ENCODE results near the gene DOCK1.
"Not testable (repeated sequence)": the region's sequence is repeated elsewhere in the genome, so short reads cannot be mapped to it uniquely, and the experiment has no call there.

Gene DOCK1

GRCh38 chr10:127307338-127307737 is 402.1 kb downstream of the DOCK1 start:
- H3K4me1 ChIP-seq (ENCODE audit: insufficient read depth, poor library complexity, severe bottlenecking), result no peaks in the 10 kb centered on the region
- no peak for DNase-seq (ENCODE audit: low spot score)
- H3K36me3 ChIP-seq (ENCODE audit: low read depth), result no peaks in the 10 kb centered on the region
- TF ChIP-seq, protein P1, sequence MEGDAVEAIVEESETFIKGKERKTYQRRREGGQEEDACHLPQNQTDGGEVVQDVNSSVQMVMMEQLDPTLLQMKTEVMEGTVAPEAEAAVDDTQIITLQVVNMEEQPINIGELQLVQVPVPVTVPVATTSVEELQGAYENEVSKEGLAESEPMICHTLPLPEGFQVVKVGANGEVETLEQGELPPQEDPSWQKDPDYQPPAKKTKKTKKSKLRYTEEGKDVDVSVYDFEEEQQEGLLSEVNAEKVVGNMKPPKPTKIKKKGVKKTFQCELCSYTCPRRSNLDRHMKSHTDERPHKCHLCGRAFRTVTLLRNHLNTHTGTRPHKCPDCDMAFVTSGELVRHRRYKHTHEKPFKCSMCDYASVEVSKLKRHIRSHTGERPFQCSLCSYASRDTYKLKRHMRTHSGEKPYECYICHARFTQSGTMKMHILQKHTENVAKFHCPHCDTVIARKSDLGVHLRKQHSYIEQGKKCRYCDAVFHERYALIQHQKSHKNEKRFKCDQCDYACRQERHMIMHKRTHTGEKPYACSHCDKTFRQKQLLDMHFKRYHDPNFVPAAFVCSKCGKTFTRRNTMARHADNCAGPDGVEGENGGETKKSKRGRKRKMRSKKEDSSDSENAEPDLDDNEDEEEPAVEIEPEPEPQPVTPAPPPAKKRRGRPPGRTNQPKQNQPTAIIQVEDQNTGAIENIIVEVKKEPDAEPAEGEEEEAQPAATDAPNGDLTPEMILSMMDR (IDR thresholded peaks at IDR 0.05; ENCODE audit: poor library complexity, severe bottlenecking), result no peak
- H3K4me3 ChIP-seq (ENCODE audit: severe bottlenecking), result no peak overlapping the region
- H3K9me3 ChIP-seq (ENCODE audit: severe bottlenecking), result no peaks in the 10 kb centered on the region
- ATAC-seq (ENCODE audit: low read depth), result no peak
- no peak overlapping the region for H3K27ac ChIP-seq (ENCODE audit: poor library complexity, severe bottlenecking)
- H3K27me3 ChIP-seq (ENCODE audit: insufficient read depth, poor library complexity, severe bottlenecking), result no peaks in the 10 kb centered on the region

GRCh38 chr10:127308031-127308430 is 402.8 kb downstream of the DOCK1 start:
- DNase-seq (ENCODE audit: low spot score), result no peak
- TF ChIP-seq, protein P1 (IDR thresholded peaks at IDR 0.05; ENCODE audit: poor library complexity, severe bottlenecking), result no peak
- Histone ChIP-seq H3K4me3 (ENCODE audit: severe bottlenecking) (no peak overlapping the region), H3K36me3 (ENCODE audit: low read depth) (no peaks in the 10 kb centered on the region), H3K27ac (ENCODE audit: poor library complexity, severe bottlenecking) (no peak overlapping the region), H3K27me3 (ENCODE audit: insufficient read depth, poor library complexity, severe bottlenecking) (no peaks in the 10 kb centered on the region), H3K4me1 (ENCODE audit: insufficient read depth, poor library complexity, severe bottlenecking) (no peaks in the 10 kb centered on the region), H3K9me3 (ENCODE audit: severe bottlenecking) (no peaks in the 10 kb centered on the region)
- ATAC-seq (ENCODE audit: low read depth), result no peak

DNA sequence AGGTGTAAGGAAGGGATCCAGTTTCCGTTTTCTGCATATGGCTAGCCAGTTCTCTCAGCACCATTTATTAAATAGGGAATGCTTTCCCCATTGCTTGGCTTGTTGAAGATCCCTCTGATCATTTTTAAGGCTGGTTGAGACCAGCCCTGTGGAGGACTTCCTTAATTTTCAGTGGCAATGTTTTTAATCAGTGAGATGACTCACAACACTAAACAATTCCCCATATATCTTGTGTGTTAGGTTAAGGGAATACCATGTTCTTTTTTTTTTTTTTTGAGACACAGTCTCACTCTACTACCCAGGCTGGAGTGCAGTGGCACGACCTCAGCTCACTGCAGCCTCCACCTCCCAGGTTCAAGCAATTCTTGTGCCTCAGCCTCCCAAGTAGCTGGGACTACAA is 404.4 kb downstream of the DOCK1 start:
- H3K36me3 ChIP-seq (ENCODE audit: low read depth); H3K9me3 ChIP-seq (ENCODE audit: severe bottlenecking); H3K27ac ChIP-seq (ENCODE audit: poor library complexity, severe bottlenecking); H3K27me3 ChIP-seq (ENCODE audit: insufficient read depth, poor library complexity, severe bottlenecking); H3K4me3 ChIP-seq (ENCODE audit: severe bottlenecking); H3K4me1 ChIP-seq (ENCODE audit: insufficient read depth, poor library complexity, severe bottlenecking); ATAC-seq (ENCODE audit: low read depth); DNase-seq (ENCODE audit: low spot score): not testable (repeated sequence)

DNA sequence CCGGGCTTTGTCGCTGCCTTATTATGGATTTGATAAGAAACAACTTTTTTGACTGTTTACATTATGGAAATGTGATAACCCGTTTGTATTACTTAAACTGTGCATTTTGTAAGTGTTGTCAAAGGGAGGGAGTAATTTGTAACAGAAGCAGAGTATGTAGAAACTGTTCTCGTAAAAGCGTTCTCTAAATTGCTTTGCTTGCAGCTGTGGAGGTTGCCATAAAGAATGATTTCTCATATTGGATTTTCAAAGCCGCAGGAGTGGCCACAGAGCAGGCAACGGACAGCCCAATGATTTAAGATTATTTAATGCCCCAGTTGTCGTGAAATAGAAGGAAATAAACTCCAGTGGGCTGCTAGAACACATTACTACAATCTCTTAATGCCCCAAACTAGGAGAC is 405.2 kb downstream of the DOCK1 start:
- Histone ChIP-seq H3K27me3 (ENCODE audit: insufficient read depth, poor library complexity, severe bottlenecking) (no peaks in the 10 kb centered on the region), H3K36me3 (ENCODE audit: low read depth) (no peaks in the 10 kb centered on the region), H3K4me3 (ENCODE audit: severe bottlenecking) (no peak overlapping the region), H3K27ac (ENCODE audit: poor library complexity, severe bottlenecking) (no peak overlapping the region), H3K4me1 (ENCODE audit: insufficient read depth, poor library complexity, severe bottlenecking) (no peaks in the 10 kb centered on the region), H3K9me3 (ENCODE audit: severe bottlenecking) (no peaks in the 10 kb centered on the region)
- ATAC-seq (ENCODE audit: low read depth), result no peak
- TF ChIP-seq, protein P1 (IDR thresholded peaks at IDR 0.05; ENCODE audit: poor library complexity, severe bottlenecking), result no peak
- no peak for DNase-seq (ENCODE audit: low spot score)

- ATAC-seq (ENCODE audit: low read depth), result no peak
- TF ChIP-seq, protein P1 (IDR thresholded peaks at IDR 0.05; ENCODE audit: poor library complexity, severe bottlenecking), result no peak
- no peaks in the 10 kb centered on the region for H3K27me3 ChIP-seq (ENCODE audit: insufficient read depth, poor library complexity, severe bottlenecking)
- no peaks in the 10 kb centered on the region for H3K36me3 ChIP-seq (ENCODE audit: low read depth)
- H3K9me3 ChIP-seq (ENCODE audit: severe bottlenecking), result no peaks in the 10 kb centered on the region
- no peak overlapping the region for H3K27ac ChIP-seq (ENCODE audit: poor library complexity, severe bottlenecking)
- DNase-seq (ENCODE audit: low spot score), result no peak
- no peak overlapping the region for H3K4me3 ChIP-seq (ENCODE audit: severe bottlenecking)
- H3K4me1 ChIP-seq (ENCODE audit: insufficient read depth, poor library complexity, severe bottlenecking), result no peaks in the 10 kb centered on the region
Observed at GRCh38 chr10:127310923-127311322, 405.7 kb downstream of the DOCK1 start.

Data from RWPE2 (cell line).